GM23338 (cell line): ENCODE data around the gene TRAF1.

Source experiments
- EZH2 ChIP-seq: fragments of 200-600 bp; sonication (generic); IDR thresholded peaks from one replicate; pipeline ENCODE4 v1.8.0; 2017; ENCODE audit warnings: antibody characterized with exemption, mild to moderate bottlenecking, low read depth; ENCODE audit not compliant: unreplicated experiment
- EZH2phosphoT487 ChIP-seq: fragments of 200-600 bp; sonication (generic); IDR thresholded peaks from one replicate; pipeline ENCODE4 v1.8.1; 2018; ENCODE audit warnings: antibody characterized with exemption; ENCODE audit not compliant: unreplicated experiment
- JUNB ChIP-seq: IDR thresholded peaks from one replicate; pipeline ENCODE4 v1.6.1; 2016; ENCODE audit warnings: antibody characterized with exemption; ENCODE audit not compliant: unreplicated experiment
- POLR2AphosphoS5 ChIP-seq: IDR thresholded peaks from 2 replicates; pipeline ENCODE4 v1.6.1; 2016; ENCODE audit warnings: antibody characterized with exemption, low read depth
- STAT1 ChIP-seq: IDR thresholded peaks from one replicate; pipeline ENCODE4 v1.6.1; 2016; ENCODE audit warnings: antibody characterized with exemption; ENCODE audit not compliant: unreplicated experiment
- TF ChIP-seq, protein P1 (sequence below), 2 experiments: fragments of 200-600 bp in 1 of 2; sonication (generic) in 1 of 2; conservative IDR thresholded peaks; 2 replicates each; pipeline versions ENCODE4 v1.5.1 to v1.6.1; 2016 to 2017; ENCODE audit warnings: antibody characterized with exemption in 2 of 2, low read depth in 2 of 2, mild to moderate bottlenecking in 2 of 2, moderate library complexity in 1 of 2
- TF ChIP-seq, protein P2 (sequence below): IDR thresholded peaks from one replicate; pipeline ENCODE4 v1.6.1; 2018; ENCODE audit warnings: antibody characterized with exemption; ENCODE audit not compliant: unreplicated experiment

DNA sequence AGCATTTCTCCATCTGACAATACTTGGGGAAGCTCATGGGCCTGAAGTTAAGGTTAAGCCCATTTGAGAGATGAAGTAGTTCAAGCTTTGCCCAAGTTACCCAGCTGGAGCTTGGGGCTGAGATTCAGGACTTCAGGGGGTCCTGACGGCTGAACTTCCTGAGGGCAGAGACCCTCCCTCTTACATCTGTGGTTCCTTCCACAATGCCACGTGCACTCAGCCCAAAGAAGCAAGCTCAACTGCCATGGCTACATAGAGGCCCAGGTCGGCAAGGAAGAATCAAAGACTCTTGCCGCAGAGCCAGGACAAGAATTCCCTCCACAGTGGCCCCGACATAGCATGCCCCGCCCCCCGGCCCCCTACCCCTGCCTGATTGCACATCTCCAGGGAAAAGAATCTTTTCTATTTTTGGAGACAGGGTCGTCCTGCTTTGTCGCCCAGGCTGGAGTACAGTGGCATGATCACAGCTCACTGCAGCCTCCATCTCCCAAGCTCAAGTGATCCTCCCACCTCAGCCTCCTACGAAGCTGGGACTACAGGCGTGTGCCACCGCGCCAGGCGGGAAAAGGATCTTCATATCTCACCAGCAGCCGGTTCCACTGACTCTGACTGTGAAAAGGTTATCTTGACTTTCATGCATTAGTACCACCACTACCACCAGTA, 58.8 kb downstream of the TRAF1 start:
- TF ChIP-seq, protein P1, sequence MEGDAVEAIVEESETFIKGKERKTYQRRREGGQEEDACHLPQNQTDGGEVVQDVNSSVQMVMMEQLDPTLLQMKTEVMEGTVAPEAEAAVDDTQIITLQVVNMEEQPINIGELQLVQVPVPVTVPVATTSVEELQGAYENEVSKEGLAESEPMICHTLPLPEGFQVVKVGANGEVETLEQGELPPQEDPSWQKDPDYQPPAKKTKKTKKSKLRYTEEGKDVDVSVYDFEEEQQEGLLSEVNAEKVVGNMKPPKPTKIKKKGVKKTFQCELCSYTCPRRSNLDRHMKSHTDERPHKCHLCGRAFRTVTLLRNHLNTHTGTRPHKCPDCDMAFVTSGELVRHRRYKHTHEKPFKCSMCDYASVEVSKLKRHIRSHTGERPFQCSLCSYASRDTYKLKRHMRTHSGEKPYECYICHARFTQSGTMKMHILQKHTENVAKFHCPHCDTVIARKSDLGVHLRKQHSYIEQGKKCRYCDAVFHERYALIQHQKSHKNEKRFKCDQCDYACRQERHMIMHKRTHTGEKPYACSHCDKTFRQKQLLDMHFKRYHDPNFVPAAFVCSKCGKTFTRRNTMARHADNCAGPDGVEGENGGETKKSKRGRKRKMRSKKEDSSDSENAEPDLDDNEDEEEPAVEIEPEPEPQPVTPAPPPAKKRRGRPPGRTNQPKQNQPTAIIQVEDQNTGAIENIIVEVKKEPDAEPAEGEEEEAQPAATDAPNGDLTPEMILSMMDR (conservative IDR thresholded peaks at IDR 0.05; ENCODE audit: low read depth in 2 of 2): no peak
- TF ChIP-seq JUNB (no peak), EZH2 (no peak), EZH2phosphoT487 (no peak), POLR2AphosphoS5 (no peak), STAT1 (no peak)
- TF ChIP-seq, protein P2, sequence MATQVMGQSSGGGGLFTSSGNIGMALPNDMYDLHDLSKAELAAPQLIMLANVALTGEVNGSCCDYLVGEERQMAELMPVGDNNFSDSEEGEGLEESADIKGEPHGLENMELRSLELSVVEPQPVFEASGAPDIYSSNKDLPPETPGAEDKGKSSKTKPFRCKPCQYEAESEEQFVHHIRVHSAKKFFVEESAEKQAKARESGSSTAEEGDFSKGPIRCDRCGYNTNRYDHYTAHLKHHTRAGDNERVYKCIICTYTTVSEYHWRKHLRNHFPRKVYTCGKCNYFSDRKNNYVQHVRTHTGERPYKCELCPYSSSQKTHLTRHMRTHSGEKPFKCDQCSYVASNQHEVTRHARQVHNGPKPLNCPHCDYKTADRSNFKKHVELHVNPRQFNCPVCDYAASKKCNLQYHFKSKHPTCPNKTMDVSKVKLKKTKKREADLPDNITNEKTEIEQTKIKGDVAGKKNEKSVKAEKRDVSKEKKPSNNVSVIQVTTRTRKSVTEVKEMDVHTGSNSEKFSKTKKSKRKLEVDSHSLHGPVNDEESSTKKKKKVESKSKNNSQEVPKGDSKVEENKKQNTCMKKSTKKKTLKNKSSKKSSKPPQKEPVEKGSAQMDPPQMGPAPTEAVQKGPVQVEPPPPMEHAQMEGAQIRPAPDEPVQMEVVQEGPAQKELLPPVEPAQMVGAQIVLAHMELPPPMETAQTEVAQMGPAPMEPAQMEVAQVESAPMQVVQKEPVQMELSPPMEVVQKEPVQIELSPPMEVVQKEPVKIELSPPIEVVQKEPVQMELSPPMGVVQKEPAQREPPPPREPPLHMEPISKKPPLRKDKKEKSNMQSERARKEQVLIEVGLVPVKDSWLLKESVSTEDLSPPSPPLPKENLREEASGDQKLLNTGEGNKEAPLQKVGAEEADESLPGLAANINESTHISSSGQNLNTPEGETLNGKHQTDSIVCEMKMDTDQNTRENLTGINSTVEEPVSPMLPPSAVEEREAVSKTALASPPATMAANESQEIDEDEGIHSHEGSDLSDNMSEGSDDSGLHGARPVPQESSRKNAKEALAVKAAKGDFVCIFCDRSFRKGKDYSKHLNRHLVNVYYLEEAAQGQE: no peak
